Amniotic epithelial cell (primary cell): ENCODE measurements around the gene INAVA.
"Not testable (repeated sequence)": the region's sequence is repeated elsewhere in the genome, so short reads cannot be mapped to it uniquely, and the experiment has no call there.

ENCODE experiments used
- DNase-seq: peaks from one replicate; pipeline ENCODE4 v3.0.0-alpha.2; 2010; ENCODE audit warnings: low read depth

The INAVA gene

GRCh38 chr1:200899451-200899915 is 4.8 kb downstream of the INAVA start:
- no peak for DNase-seq

GRCh38 chr1:200899954-200900867 is 5.5 kb downstream of the INAVA start:
- DNase-seq, result no peak

GRCh38 chr1:200900877-200901276 is 6.2 kb downstream of the INAVA start:
- no peak for DNase-seq

- DNase-seq, result no peak
Measured at GRCh38 chr1:200901350-200901749, 6.7 kb downstream of the INAVA start.

GRCh38 chr1:200901796-200902444 is 7.2 kb downstream of the INAVA start:
- no peak for DNase-seq

GRCh38 chr1:200903793-200904192 is 9.1 kb downstream of the INAVA start:
- DNase-seq, result no peak

- DNase-seq, result no peak
Measured at GRCh38 chr1:200904772-200905171, 10.1 kb downstream of the INAVA start.

- peak; percentile 75 for DNase-seq
Measured at GRCh38 chr1:200905411-200906052, 10.8 kb downstream of the INAVA start.

GRCh38 chr1:200906491-200906890 is 11.8 kb downstream of the INAVA start:
- DNase-seq, result no peak

GRCh38 chr1:200907611-200908097 is 13.0 kb downstream of the INAVA start:
- peak; percentile 70 for DNase-seq

- DNase-seq, result no peak
Measured at GRCh38 chr1:200908191-200908868, 13.6 kb downstream of the INAVA start.

GRCh38 chr1:200909071-200909470 is 14.4 kb downstream of the INAVA start:
- no peak for DNase-seq

- no peak for DNase-seq
Measured at GRCh38 chr1:200909757-200910239, 15.1 kb downstream of the INAVA start.

GRCh38 chr1:200911361-200911760 is 16.7 kb downstream of the INAVA start:
- DNase-seq, result no peak

GRCh38 chr1:200911936-200912335 is 17.2 kb downstream of the INAVA start:
- DNase-seq, result not testable (repeated sequence)

- DNase-seq, result no peak
Measured at GRCh38 chr1:200912737-200913407, 18.2 kb downstream of the INAVA start.

GRCh38 chr1:200916152-200916551 is 21.5 kb downstream of the INAVA start:
- DNase-seq, result no peak

- no peak for DNase-seq
Measured at GRCh38 chr1:200916681-200917080, 22.0 kb downstream of the INAVA start.

- DNase-seq, result no peak
Measured at GRCh38 chr1:200917291-200917817, 22.7 kb downstream of the INAVA start.

GRCh38 chr1:200918006-200918405 is 23.3 kb downstream of the INAVA start:
- DNase-seq, result no peak

GRCh38 chr1:200919386-200919785 is 24.7 kb downstream of the INAVA start:
- no peak for DNase-seq
